Endodermal cell (in vitro differentiated cells): ENCODE data around the gene DTX3. TPM values are rescaled to one million over a fixed set of nuclear protein-coding genes. Genes with fewer than 3 reads are reported as not detected.

Experiments
- DNase-seq: peaks from one replicate; pipeline ENCODE4 v3.0.0-alpha.2; 2017
- H3K27ac ChIP-seq: 2 replicates; pipeline ENCODE4 v1.5.1; 2013; ENCODE audit warnings: mild to moderate bottlenecking, low read depth, low read length, moderate library complexity
- H3K27me3 ChIP-seq: 2 replicates; pipeline ENCODE4 v1.6.1; 2013; ENCODE audit warnings: mild to moderate bottlenecking, low read length, moderate library complexity; ENCODE audit not compliant: insufficient read depth, control insufficient read depth, poor library complexity, severe bottlenecking
- H3K36me3 ChIP-seq: 2 replicates; pipeline ENCODE4 v1.7.0; 2013; ENCODE audit warnings: mild to moderate bottlenecking, low read length, moderate library complexity; ENCODE audit not compliant: control insufficient read depth, insufficient read depth
- H3K4me1 ChIP-seq: one replicate; pipeline ENCODE4 v1.7.0; 2013; ENCODE audit warnings: low read length; ENCODE audit not compliant: control insufficient read depth, insufficient read depth
- H3K4me3 ChIP-seq: 2 replicates; pipeline ENCODE4 v1.5.1; 2013; ENCODE audit warnings: mild to moderate bottlenecking, low read length, moderate library complexity
- H3K9ac ChIP-seq: 2 replicates; pipeline ENCODE4 v1.6.1; 2013; ENCODE audit warnings: mild to moderate bottlenecking, low read length, moderate library complexity; ENCODE audit not compliant: poor library complexity, severe bottlenecking; ENCODE audit errors: extremely low read depth
- H3K9me3 ChIP-seq: 2 replicates; pipeline ENCODE4 v1.6.1; 2013; ENCODE audit warnings: mild to moderate bottlenecking, low read length, moderate library complexity; ENCODE audit not compliant: control insufficient read depth
- H3K27ac Mint-ChIP-seq: 2 replicates; pipeline ENCODE4 v1.8.0; 2020; ENCODE audit warnings: mixed read lengths
- H3K27me3 Mint-ChIP-seq: 2 replicates; pipeline ENCODE4 v1.8.0; 2021; ENCODE audit warnings: mild to moderate bottlenecking, mixed read lengths; ENCODE audit not compliant: insufficient read depth
- H3K36me3 Mint-ChIP-seq: 2 replicates; pipeline ENCODE4 v1.8.0; 2020; ENCODE audit warnings: low read depth, mixed read lengths
- H3K4me1 Mint-ChIP-seq: 2 replicates; pipeline ENCODE4 v1.8.0; 2020; ENCODE audit warnings: mixed read lengths
- H3K4me3 Mint-ChIP-seq: 2 replicates; pipeline ENCODE4 v1.8.0; 2020; ENCODE audit warnings: mild to moderate bottlenecking, moderate library complexity, mixed read lengths
- H3K9me3 Mint-ChIP-seq: 2 replicates; pipeline ENCODE4 v1.8.0; 2020; ENCODE audit warnings: mild to moderate bottlenecking, mixed read lengths
- WGBS, 2 experiments: methylation state at CpG; one replicate each; pipeline versions ENCODE4 v1.1.5 to v1.1.7; 2013; ENCODE audit warnings: missing lambda C conversion rate in 2 of 2, mixed read lengths in 1 of 2; ENCODE audit not compliant: insufficient coverage in 1 of 2, insufficient read length in 1 of 2; 5-methylcytosine and 5-hydroxymethylcytosine counted together
- total RNA-seq, 2 donors: library from RNA; stranded (reverse); fragmentation: NEBNext Ultra II Directional in 1 of 2; extraction: Animal tissue kit (Norgen Biotek cat#: 25700) in 1 of 2; gene quantifications; 2 replicates in 1 of 2; 3 replicates in 1 of 2; pipeline ENCODE4 v1.2.1, GENCODE V29; 2021
- TF ChIP-seq, protein P1 (sequence below): fragments of 200-600 bp; sonication (generic); conservative IDR thresholded peaks from 2 replicates; pipeline ENCODE4 v1.5.0; 2021; ENCODE audit warnings: antibody characterized with exemption, mild to moderate bottlenecking

The DTX3 gene
- total RNA-seq, 2 donors from 2014 or later: 59.6 to 62.6 TPM

DNA sequence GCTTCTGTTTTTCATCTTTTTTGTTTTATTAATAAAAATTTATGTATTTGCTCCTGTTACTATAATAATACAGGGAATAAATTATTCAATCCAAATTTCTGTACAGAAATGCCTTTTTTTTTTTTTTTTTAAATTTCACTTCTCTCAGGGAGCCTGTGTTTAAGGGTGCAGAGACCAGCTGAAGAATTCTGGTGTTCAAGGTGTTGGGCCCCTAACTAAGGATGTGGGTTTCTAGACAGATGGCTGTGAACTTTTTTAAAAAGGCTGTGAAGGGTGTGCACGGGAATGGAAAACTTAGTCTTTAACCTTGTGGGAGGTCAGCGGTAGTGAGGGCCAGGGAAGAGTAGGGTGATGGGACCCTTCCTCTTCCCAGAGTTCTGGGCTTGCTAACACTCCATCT, 1.3 kb upstream of the DTX3 start:
- H3K9me3 ChIP-seq: no peaks in the 10 kb centered on the region
- no peaks in the 10 kb centered on the region for H3K27me3 Mint-ChIP-seq
- H3K27ac ChIP-seq: no peak overlapping the region
- no peak overlapping the region for H3K4me3 ChIP-seq
- TF ChIP-seq, protein P1, sequence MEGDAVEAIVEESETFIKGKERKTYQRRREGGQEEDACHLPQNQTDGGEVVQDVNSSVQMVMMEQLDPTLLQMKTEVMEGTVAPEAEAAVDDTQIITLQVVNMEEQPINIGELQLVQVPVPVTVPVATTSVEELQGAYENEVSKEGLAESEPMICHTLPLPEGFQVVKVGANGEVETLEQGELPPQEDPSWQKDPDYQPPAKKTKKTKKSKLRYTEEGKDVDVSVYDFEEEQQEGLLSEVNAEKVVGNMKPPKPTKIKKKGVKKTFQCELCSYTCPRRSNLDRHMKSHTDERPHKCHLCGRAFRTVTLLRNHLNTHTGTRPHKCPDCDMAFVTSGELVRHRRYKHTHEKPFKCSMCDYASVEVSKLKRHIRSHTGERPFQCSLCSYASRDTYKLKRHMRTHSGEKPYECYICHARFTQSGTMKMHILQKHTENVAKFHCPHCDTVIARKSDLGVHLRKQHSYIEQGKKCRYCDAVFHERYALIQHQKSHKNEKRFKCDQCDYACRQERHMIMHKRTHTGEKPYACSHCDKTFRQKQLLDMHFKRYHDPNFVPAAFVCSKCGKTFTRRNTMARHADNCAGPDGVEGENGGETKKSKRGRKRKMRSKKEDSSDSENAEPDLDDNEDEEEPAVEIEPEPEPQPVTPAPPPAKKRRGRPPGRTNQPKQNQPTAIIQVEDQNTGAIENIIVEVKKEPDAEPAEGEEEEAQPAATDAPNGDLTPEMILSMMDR: no peak
- peaks cover 7% of the 10 kb centered on the region for H3K4me1 ChIP-seq
- peaks cover 18% of the 10 kb centered on the region for H3K4me1 Mint-ChIP-seq
- no peaks in the 10 kb centered on the region for H3K27me3 ChIP-seq
- no peaks in the 10 kb centered on the region for H3K9me3 Mint-ChIP-seq
- peaks cover 46% of the 10 kb centered on the region for H3K36me3 ChIP-seq
- 82 to 92% methylated on average over 2 of the region's 2 CpGs for WGBS, 2 experiments
- peak overlapping the region; percentile 95 for H3K27ac Mint-ChIP-seq
- H3K36me3 Mint-ChIP-seq: peaks cover 51% of the 10 kb centered on the region
- DNase-seq: no peak
- peak overlapping the region; percentile 83 for H3K4me3 Mint-ChIP-seq
- no peak overlapping the region for H3K9ac ChIP-seq

DNA sequence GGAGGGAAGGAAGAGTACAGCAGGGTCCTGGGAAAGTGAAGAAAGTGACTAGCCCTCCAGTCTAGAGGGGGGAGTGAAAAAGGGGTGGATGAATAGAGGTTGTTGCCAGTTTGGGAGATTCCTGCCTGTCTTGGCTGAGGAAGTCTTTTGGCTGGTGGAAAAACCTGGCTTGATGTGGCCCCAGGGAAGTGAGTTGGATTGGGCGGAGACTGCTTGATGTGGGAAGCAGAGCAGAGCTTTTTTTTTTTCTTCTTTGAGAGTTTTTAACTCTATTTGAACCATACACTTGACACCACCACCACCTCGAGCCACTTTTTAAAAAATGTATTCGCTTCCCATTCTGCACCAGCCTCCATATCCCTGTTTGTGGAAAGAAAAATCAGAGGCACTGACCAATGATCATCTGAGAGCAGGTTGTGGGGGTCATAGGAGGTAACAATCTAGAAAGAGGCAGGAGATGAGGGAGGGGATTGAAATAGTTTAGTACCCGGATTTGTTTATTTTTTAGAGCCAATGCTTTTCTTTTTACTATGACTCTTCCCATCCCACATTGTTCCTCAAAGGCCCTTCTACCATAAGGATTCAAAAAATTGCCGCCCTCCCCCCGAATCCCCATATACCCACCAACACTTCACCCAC, 690 bp upstream of the DTX3 start:
- peaks cover 51% of the 10 kb centered on the region for H3K36me3 Mint-ChIP-seq
- Histone ChIP-seq H3K9ac (peak overlapping the region; percentile 60), H3K4me3 (peak overlapping the region; percentile 82), H3K36me3 (peaks cover 45% of the 10 kb centered on the region), H3K4me1 (peaks cover 7% of the 10 kb centered on the region), H3K27ac (no peak overlapping the region), H3K27me3 (no peaks in the 10 kb centered on the region), H3K9me3 (no peaks in the 10 kb centered on the region)
- peak; percentile 83 for DNase-seq
- H3K27ac Mint-ChIP-seq: peak overlapping the region; percentile 95
- TF ChIP-seq, protein P1: no peak
- H3K4me3 Mint-ChIP-seq: peak overlapping the region; percentile 83
- no peaks in the 10 kb centered on the region for H3K9me3 Mint-ChIP-seq
- no peaks in the 10 kb centered on the region for H3K27me3 Mint-ChIP-seq
- 36% methylated on average over 4 of the region's 6 CpGs; no CpG with 5 or more reads in 1 of the 2 experiments for WGBS, 2 experiments
- H3K4me1 Mint-ChIP-seq: peaks cover 18% of the 10 kb centered on the region

DNA sequence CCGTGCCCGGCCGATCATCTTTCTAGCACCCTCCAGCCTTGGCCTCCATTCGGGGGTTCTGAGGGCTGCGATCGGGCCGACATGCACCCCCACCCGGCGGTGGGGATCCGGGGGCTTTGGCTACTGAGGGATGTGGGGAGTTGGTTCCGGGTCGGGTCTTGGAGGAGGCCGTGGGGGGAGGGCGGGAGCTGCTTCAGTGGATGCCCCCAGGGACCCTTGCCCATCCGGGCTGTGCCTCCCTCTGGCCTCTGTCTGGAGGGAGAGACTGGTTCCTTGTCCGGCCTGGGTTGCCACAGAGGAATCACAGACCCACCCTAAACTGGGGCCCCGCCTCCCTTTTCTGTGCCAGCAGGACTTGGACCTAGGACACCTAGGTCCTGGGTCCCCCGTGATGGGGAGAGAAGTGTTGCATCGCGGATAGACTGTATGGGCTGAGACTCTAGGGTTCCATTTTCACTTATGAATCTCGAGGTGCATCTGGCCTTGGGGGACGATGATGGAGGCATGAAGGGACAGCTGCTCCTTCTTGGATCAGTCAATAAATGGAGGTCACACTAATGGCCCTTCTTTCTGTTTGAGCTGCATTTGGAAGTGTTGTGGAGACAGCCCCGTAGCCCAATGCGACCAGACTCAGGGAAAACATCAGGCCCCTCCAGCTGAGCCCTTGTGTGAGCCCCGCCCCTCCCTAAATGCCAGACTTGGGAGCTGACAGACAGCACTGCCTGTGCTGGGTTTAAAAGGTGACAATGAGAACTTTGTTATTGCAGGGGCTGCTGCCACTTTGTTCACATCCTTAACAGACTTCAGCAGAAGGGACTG, 577 bp downstream of the DTX3 start:
- no peaks in the 10 kb centered on the region for H3K9me3 ChIP-seq
- Mint-ChIP-seq H3K4me3 (peak overlapping the region; percentile 83), H3K27ac (peak overlapping the region; percentile 77), H3K27me3 (peaks cover 8% of the 10 kb centered on the region), H3K36me3 (peaks cover 39% of the 10 kb centered on the region), H3K4me1 (peaks cover 24% of the 10 kb centered on the region), H3K9me3 (no peaks in the 10 kb centered on the region)
- WGBS, 2 experiments: 5 to 24% methylated on average over 4 to 24 of the region's 25 CpGs
- H3K27ac ChIP-seq: peak overlapping the region; percentile 68
- peak overlapping the region; percentile 35 for H3K9ac ChIP-seq
- TF ChIP-seq, protein P1: no peak
- H3K4me1 ChIP-seq: peaks cover 7% of the 10 kb centered on the region
- H3K36me3 ChIP-seq: peaks cover 32% of the 10 kb centered on the region
- peak overlapping the region; percentile 85 for H3K4me3 ChIP-seq
- DNase-seq: peak; percentile 85
- H3K27me3 ChIP-seq: peaks cover 6% of the 10 kb centered on the region
